ENCODE data around the gene CLEC20A.
"Not testable (repeated sequence)": the region's sequence is repeated elsewhere in the genome, so short reads cannot be mapped to it uniquely, and the experiment has no call there.

CLEC20A gene

GRCh38 chr1:178528953-178529335, 32.2 kb upstream of the CLEC20A start:
- no peak for DNase-seq

DNA sequence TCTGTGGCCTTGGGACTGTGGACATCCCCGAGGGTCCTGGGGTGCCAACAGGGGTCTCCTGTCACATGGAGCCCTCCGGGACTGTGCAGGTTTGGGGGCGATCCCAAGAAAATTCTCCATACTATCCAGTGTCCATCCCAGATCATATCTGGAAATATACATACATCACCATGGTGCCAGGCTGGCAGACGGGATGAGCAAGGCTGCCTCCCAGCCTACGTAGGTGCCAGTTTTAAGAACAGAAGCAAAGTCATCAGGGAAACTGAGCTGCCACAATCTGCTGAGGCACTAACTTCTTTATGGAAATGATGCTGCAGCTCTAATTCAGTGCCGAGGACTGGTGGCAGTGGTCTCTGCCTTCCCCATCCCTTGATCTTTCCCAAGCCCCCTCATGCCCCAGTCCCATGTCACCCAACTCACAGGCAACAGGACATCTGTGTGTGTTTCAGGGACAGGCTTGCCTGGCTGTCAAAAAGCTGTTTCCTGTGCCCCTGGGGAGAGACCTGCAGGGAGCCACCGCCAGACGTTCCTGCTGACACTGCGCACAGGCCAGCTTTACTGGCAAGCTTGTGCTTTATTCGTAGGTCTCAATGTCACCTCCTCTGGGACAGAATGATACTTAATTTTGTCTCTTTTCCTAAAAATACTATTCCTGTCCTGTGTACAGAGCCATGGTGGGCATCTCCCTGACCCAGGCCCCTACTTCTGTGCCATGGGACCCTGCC, 31.6 kb upstream of the CLEC20A start:
- DNase-seq, result no peak

- DNase-seq, result no peak
Measured at GRCh38 chr1:178527117-178527516, 30.4 kb upstream of the CLEC20A start.

- DNase-seq, result no peak
Measured at GRCh38 chr1:178521241-178521640, 24.5 kb upstream of the CLEC20A start.

DNA sequence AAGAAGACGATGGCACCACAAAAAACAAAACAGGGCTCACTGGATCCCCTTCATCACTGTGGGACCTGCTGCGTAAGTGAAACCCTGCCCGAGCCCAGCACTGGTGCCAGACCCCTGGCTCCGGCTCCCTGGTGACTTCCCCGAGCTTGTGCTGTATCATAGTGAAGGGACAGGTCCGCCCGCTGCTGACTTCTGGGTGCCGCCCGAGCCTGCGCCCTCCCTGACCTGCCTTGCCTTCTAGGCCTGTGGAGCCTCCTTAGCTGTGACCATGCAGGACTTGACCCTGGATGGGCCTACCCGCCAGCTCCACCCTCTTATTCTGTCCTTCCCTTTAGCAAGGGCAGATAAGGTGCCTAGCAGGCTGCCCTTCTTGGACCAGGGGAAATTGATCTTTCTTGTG, 24.0 kb upstream of the CLEC20A start:
- no peak for DNase-seq

- no peak for DNase-seq
Measured at GRCh38 chr1:178518894-178519293, 22.1 kb upstream of the CLEC20A start.

DNA sequence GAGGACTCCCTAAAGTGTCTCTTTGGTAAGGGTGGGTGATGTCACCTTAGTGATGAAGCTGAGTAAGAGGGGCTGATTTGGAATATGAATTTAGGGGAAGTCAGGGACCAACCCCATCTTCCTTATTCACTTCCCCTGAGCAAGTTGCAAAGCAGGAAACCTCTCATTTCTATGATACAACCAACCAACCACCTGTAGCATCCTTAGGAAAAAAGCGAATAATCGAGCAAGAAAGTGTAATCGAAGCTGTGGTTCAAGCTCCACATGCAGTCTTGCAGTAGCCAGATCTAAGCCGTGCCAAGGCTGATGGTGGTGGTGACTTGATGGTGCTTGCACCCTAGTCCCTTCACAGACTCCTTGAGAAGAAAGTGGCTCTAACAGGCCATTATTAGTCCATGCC, 19.3 kb upstream of the CLEC20A start:
- DNase-seq, result no peak

- DNase-seq, result no peak
Measured at GRCh38 chr1:178513278-178513983, 16.7 kb upstream of the CLEC20A start.

DNA sequence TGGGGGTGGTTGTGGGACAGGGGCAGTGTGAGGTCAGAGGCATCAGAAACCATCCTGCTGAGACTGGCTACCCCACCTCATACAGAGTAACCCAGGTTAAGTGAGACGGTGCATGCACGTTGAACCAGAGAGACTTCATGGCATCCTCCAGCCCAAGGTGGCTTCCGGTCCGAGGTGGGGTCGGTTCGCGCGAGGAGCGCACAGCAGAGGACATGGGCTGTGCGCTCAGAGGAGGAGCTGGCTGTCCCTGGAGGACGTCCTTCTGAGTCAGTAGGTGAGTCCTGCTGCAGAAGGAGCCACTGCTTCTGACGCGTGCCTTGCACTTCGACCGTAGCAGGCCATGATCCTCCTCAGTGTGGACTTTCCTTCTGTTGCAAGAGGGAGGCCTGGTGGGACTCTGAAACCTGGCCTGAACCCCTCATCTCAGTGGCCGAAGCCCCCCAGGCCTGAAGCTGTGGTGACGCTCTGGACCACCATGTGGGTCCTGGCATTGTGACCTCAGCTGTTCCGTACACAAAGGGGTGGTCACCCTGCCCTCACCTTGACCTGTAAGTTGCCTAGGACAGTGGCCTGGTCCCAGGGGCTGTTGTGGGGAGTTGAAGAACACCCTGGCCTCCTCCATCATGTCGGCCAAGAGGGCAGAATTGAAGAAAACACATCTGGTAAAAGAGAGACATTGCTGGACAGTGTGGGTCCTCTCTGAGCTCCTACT, 16.0 kb upstream of the CLEC20A start, which contains the start of gene TEX35:
TSS of gene TEX35 (plus strand) at position 544 of the 712 bp plus-strand sequence. CDS start at position 624, 80 bp downstream.
- no peak for DNase-seq

- no peak for DNase-seq
Measured at GRCh38 chr1:178510155-178510554, 13.4 kb upstream of the CLEC20A start.

DNA sequence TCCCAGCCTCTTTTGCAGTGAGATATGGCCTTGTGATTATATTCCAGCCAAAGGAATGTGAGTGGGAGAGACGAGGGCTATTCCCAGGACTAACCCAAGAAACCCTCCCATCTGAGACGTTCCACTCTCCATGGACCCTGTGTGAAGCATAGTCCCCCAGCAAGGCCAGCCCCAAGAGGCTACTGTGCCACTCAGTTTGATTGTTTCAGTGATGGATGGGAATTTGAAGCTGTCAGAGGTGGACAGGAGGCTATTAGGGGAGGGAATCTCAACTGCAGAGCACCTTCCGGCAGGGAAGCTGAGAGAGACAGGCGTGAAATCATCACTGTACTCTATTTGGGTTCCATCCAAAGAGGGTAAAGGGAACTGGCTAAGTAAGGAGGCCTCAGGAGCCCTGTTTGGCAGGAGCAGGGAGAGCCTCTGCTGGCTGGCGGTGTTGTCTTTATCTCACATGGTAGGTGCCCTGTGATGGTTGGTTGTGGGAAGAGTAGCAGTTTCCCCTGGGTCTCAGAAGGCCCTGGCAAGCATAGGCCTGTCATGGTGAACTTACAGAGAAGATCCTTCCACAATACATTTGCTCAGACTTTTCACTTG, 12.7 kb upstream of the CLEC20A start:
- DNase-seq, result no peak

GRCh38 chr1:178506669-178507068, 9.9 kb upstream of the CLEC20A start:
- no peak for DNase-seq

DNA sequence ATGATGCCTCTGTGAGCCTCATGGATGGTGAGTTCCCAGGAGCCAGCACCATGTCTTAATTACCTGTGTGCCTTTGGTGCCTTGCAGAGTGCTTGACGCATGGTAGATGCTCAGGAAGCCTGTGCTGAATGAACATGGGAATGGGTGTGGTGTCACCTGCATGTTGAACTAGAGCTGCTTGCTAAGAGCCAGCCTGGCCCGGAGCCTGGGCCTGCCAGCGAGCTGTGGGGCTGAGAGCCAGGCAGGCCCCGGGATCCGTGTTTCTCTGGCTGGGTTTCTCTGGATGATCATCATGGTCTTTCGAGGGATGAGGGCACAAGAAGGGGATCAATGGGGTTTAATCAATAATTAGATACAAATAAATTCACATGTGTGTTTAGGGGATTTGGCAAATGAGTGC, 9.4 kb upstream of the CLEC20A start:
- no peak for DNase-seq

- DNase-seq, result no peak
Measured at GRCh38 chr1:178504286-178504685, 7.5 kb upstream of the CLEC20A start.

DNA sequence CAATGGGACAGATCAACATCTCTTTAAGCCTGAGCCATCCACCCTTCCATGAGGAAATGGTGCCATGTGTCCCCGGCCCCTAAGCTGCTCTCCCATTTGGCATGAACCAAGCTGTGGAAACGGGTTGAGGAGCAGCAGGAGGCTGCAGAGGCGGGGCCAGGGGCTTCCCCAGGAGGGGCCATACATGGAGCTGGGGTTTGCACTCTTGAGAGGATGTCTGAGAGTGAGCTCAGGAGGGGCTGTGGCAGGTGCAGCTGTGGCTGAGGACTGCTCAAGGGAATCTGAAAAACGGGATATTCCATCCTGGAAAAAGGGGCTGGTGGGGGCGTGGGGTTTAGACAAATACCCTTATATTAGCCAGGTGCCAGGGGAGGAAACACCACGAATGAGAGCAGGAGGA, 7.1 kb upstream of the CLEC20A start:
- DNase-seq, result no peak

DNA sequence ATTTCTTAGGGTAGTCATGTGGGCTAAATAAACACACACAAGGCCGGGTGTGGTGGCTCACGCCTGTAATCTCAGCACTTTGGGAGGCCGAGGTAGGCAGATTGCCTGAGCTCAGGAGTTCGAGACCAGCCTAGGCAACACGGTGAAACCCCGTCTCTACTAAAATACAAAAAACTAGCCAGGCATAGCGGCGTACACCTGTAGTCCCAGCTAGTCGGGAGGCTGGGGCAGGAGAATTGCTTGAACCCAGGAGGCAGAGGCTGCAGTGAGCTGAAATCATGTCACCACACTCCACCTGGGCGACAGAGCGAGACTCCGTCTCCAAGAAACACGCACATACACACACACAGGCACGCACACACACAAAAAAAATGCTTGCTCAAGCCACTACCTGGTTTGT, 6.6 kb upstream of the CLEC20A start:
- not testable (repeated sequence) for DNase-seq

- no peak for DNase-seq
Measured at GRCh38 chr1:178502856-178503255, 6.1 kb upstream of the CLEC20A start.

DNA sequence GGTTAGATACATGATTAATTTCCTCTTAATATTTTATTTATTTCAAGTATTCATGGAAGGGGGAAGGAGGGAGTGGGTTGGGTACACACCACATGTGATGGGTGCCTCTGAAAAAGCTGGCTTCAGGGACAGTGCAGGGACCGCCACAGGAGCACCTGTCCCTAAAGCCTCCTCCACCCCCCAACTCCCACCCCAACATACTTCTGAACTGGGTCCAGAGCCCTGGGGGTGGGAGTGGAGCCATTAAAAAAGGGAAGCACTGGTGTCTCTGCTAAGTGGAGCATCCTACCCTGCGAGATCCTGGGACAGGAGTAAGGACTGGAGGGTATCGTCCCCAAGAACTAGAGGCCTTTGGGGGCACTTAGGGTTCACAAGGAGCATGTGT, 5.6 kb upstream of the CLEC20A start:
- DNase-seq, result no peak

GRCh38 chr1:178501705-178502329, 5.1 kb upstream of the CLEC20A start:
- peak; percentile 84 for DNase-seq

GRCh38 chr1:178500936-178501554, 4.3 kb upstream of the CLEC20A start:
- DNase-seq, result no peak

GRCh38 chr1:178500091-178500770, 3.5 kb upstream of the CLEC20A start:
- no peak for DNase-seq
